Naive thymus-derived CD4-positive, alpha-beta T cell (primary cell): ENCODE measurements around the gene IMP4. TPM values are rescaled to one million over a fixed set of nuclear protein-coding genes. Genes with fewer than 3 reads are reported as not detected.
A peak's percentile ranks its signal among the peaks of the same experiment; 100 is the strongest.

ENCODE experiments used
- ATAC-seq: fragments of 150-1000 bp; cut with Tn5 transposase; 2 replicates; pipeline ENCODE4 v1.10.0; 2021; ENCODE audit warnings: mild to moderate bottlenecking, moderate library complexity
- CTCF ChIA-PET: fragments of 350-600 bp; sonication (Branson Sonifier 250); formaldehyde crosslinking; loops from one replicate; lab custom pipeline; 2021; ENCODE audit warnings: antibody characterized with exemption; lab: Charles Lee
- POLR2A ChIA-PET: fragments of 350-600 bp; sonication (Branson Sonifier 250); formaldehyde crosslinking; loops from one replicate; lab custom pipeline; 2021; ENCODE audit warnings: antibody characterized with exemption, inconsistent platforms; lab: Charles Lee
- DNase-seq, 9 donors: peaks; one replicate each; pipeline versions ENCODE4 v3.0.0 to v3.0.0-alpha.2; 2020 to 2022; ENCODE audit warnings: mixed read lengths in 1 of 9
- H3K27ac ChIP-seq: one replicate; pipeline ENCODE4 v1.7.0; 2013; ENCODE audit warnings: mild to moderate bottlenecking, low read depth, low read length, moderate library complexity
- H3K27me3 ChIP-seq, 2 donors: one replicate each; pipeline ENCODE4 v1.7.0; 2013; ENCODE audit warnings: low read length in 2 of 2, mild to moderate bottlenecking in 2 of 2, moderate library complexity in 2 of 2; ENCODE audit not compliant: control insufficient read depth in 2 of 2, insufficient read depth in 2 of 2
- H3K36me3 ChIP-seq, 3 experiments: 1 replicate in 2 of 3; 2 replicates in 1 of 3; pipeline ENCODE4 v1.7.0; 2013; ENCODE audit warnings: low read length in 3 of 3, mild to moderate bottlenecking in 3 of 3, moderate library complexity in 1 of 3; ENCODE audit not compliant: insufficient read depth in 3 of 3, control insufficient read depth in 2 of 3
- H3K4me1 ChIP-seq, 2 donors: one replicate each; pipeline ENCODE4 v1.7.0; 2013; ENCODE audit warnings: low read length in 2 of 2, mild to moderate bottlenecking in 2 of 2, moderate library complexity in 1 of 2; ENCODE audit not compliant: control insufficient read depth in 2 of 2, insufficient read depth in 2 of 2
- H3K4me3 ChIP-seq: 2 replicates; pipeline ENCODE4 v1.7.0; 2013; ENCODE audit warnings: mild to moderate bottlenecking, low read length
- H3K9me3 ChIP-seq, 3 experiments: 1 replicate in 2 of 3; 2 replicates in 1 of 3; pipeline ENCODE4 v1.7.0; 2013; ENCODE audit warnings: low read length in 3 of 3; ENCODE audit not compliant: control insufficient read depth in 2 of 3
- H3K27ac Mint-ChIP-seq, 9 donors: one replicate each; pipeline ENCODE4 v1.8.0; 2020 to 2022; ENCODE audit warnings: mixed read lengths in 9 of 9, mild to moderate bottlenecking in 8 of 9, moderate library complexity in 5 of 9, inconsistent platforms in 2 of 9
- H3K27me3 Mint-ChIP-seq, 5 donors: one replicate each; pipeline ENCODE4 v1.8.0; 2021 to 2022; ENCODE audit warnings: mixed read lengths in 5 of 5, mild to moderate bottlenecking in 1 of 5
- H3K36me3 Mint-ChIP-seq, 5 donors: one replicate each; pipeline ENCODE4 v1.8.0; 2020 to 2022; ENCODE audit warnings: mixed read lengths in 5 of 5, mild to moderate bottlenecking in 3 of 5, inconsistent platforms in 1 of 5
- H3K4me1 Mint-ChIP-seq, 7 donors: one replicate each; pipeline ENCODE4 v1.8.0; 2020 to 2022; ENCODE audit warnings: mixed read lengths in 7 of 7, mild to moderate bottlenecking in 3 of 7, inconsistent platforms in 1 of 7
- H3K4me3 Mint-ChIP-seq, 10 donors: one replicate each; pipeline ENCODE4 v1.8.0; 2020 to 2022; ENCODE audit warnings: mild to moderate bottlenecking in 10 of 10, mixed read lengths in 10 of 10, moderate library complexity in 6 of 10, inconsistent platforms in 2 of 10
- H3K9me3 Mint-ChIP-seq, 11 donors: one replicate each; pipeline ENCODE4 v1.8.0; 2020 to 2022; ENCODE audit warnings: mixed read lengths in 11 of 11, mild to moderate bottlenecking in 4 of 11, inconsistent platforms in 1 of 11, moderate library complexity in 1 of 11
- intact Hi-C, 2 donors: fragments of 100-400 bp; cut with micrococcal nuclease; formaldehyde crosslinking; loops; one replicate each; pipeline ENCODE4 v1.15.1; 2023
- polyA plus RNA-seq, 2 donors: library from polyadenylated mRNA; unstranded; fragments of 300-500 nt; fragmentation: Illumina TruSeq; gene quantifications; one replicate each; pipeline ENCODE4 v1.2.3, GENCODE V29; 2021
- total RNA-seq, 6 experiments: library from RNA in 5 of 6; stranded (reverse) in 5 of 6; gene quantifications; 1 replicate in 5 of 6; 2 replicates in 1 of 6; pipeline ENCODE4 v1.2.3 and lab custom pipeline; 2021 to 2026

Gene IMP4
- total and polyA plus RNA-seq, 7 experiments from 2014 or later: 69.9 to 88.5 (median 79.3) TPM

- no peak overlapping the region for H3K4me3 ChIP-seq
- H3K36me3 ChIP-seq: peaks cover 0 to 5% (median 0%) of the 10 kb centered on the region in 3 experiments
- H3K4me1 ChIP-seq: peaks cover 23 to 29% of the 10 kb centered on the region in 2 donors
- Mint-ChIP-seq H3K4me3 (peak overlapping the region in 4 of 10 donors; percentile 14 to 74 (median 46)), H3K27ac (peak overlapping the region in 8 of 9 donors; percentile 11 to 85 (median 70)), H3K9me3 (peaks cover 0 to 3% (median 0%) of the 10 kb centered on the region in 11 donors), H3K4me1 (peaks cover 58 to 91% (median 84%) of the 10 kb centered on the region in 7 donors), H3K27me3 (no peaks in the 10 kb centered on the region), H3K36me3 (peaks cover 7 to 43% (median 17%) of the 10 kb centered on the region in 5 donors)
- no peak overlapping the region for H3K27ac ChIP-seq
- no peak for DNase-seq
- no peaks in the 10 kb centered on the region for H3K9me3 ChIP-seq
- ATAC-seq: no peak
- ChIA-PET POLR2A (interaction anchor here (3.8 kb wide), 1 partner anchor 33 kb away, joined by 19 read pairs; the partner anchor contains the start of gene IMP4), CTCF (no interaction called here)
- intact Hi-C loops: loop anchor here (10.0 kb wide), 3 partner anchors 349 to 1119 kb away; partner anchors contain the start of genes PLEKHB2 (in 2 of the 2), GPR148 (in 1 of the 2) and MZT2A (in 1 of the 2)
- H3K27me3 ChIP-seq: no peaks in the 10 kb centered on the region
Measured at GRCh38 chr2:130375291-130376266, 32.9 kb downstream of the IMP4 start.

GRCh38 chr2:130376433-130377293 lies 34.0 kb downstream of the IMP4 start:
- intact Hi-C loops: loop anchor here (10.0 kb wide), 3 partner anchors 348 to 1118 kb away; partner anchors contain the start of genes PLEKHB2 (in 2 of the 2), GPR148 (in 1 of the 2) and MZT2A (in 1 of the 2)
- Histone ChIP-seq H3K9me3 (no peaks in the 10 kb centered on the region), H3K27ac (no peak overlapping the region), H3K4me1 (peaks cover 12 to 19% of the 10 kb centered on the region in 2 donors), H3K4me3 (no peak overlapping the region), H3K36me3 (peaks cover 0 to 8% (median 0%) of the 10 kb centered on the region in 3 experiments), H3K27me3 (no peaks in the 10 kb centered on the region)
- Mint-ChIP-seq H3K36me3 (peaks cover 7 to 43% (median 23%) of the 10 kb centered on the region in 5 donors), H3K4me3 (peak overlapping the region in 2 of 10 donors; percentile 43 to 66), H3K27ac (peak overlapping the region; percentile 11 to 78 (median 43)), H3K4me1 (peaks cover 51 to 82% (median 81%) of the 10 kb centered on the region in 7 donors), H3K27me3 (no peaks in the 10 kb centered on the region), H3K9me3 (peaks cover 0 to 3% (median 0%) of the 10 kb centered on the region in 11 donors)
- ATAC-seq: no peak
- ChIA-PET POLR2A (interaction anchor here (3.8 kb wide), 1 partner anchor 34 kb away, joined by 19 read pairs; the partner anchor contains the start of gene IMP4), CTCF (interaction anchor here (0.8 kb wide), 1 partner anchor 12 kb away, joined by 3 read pairs; no protein-coding TSS in a partner anchor)
- DNase-seq: no peak

- Mint-ChIP-seq H3K9me3 (peaks cover 0 to 3% (median 0%) of the 10 kb centered on the region in 11 donors), H3K4me3 (peak overlapping the region in 2 of 10 donors; percentile 16 to 35), H3K27ac (peak overlapping the region in 8 of 9 donors; percentile 25 to 78 (median 58)), H3K27me3 (no peaks in the 10 kb centered on the region), H3K4me1 (peaks cover 51 to 80% (median 76%) of the 10 kb centered on the region in 7 donors), H3K36me3 (peaks cover 7 to 47% (median 26%) of the 10 kb centered on the region in 5 donors)
- Histone ChIP-seq H3K27me3 (no peaks in the 10 kb centered on the region), H3K4me1 (peaks cover 12 to 19% of the 10 kb centered on the region in 2 donors), H3K36me3 (peaks cover 0 to 8% (median 0%) of the 10 kb centered on the region in 3 experiments), H3K4me3 (no peak overlapping the region), H3K27ac (no peak overlapping the region), H3K9me3 (no peaks in the 10 kb centered on the region)
- intact Hi-C loops: loop anchor here (10.0 kb wide), 3 partner anchors 347 to 1117 kb away; partner anchors contain the start of genes PLEKHB2 (in 2 of the 2), GPR148 (in 1 of the 2) and MZT2A (in 1 of the 2)
- ATAC-seq (no peak), DNase-seq (no peak)
- ChIA-PET CTCF (interaction anchor here (0.8 kb wide), 1 partner anchor 11 kb away, joined by 3 read pairs; no protein-coding TSS in a partner anchor), POLR2A (interaction anchor here (3.8 kb wide), 1 partner anchor 35 kb away, joined by 19 read pairs; the partner anchor contains the start of gene IMP4)
Measured at GRCh38 chr2:130377491-130377890, 34.8 kb downstream of the IMP4 start.

- Histone ChIP-seq H3K9me3 (no peaks in the 10 kb centered on the region), H3K27ac (no peak overlapping the region), H3K4me1 (peaks cover 8 to 13% of the 10 kb centered on the region in 2 donors), H3K27me3 (no peaks in the 10 kb centered on the region), H3K36me3 (peaks cover 0 to 8% (median 0%) of the 10 kb centered on the region in 3 experiments), H3K4me3 (no peak overlapping the region)
- ChIA-PET POLR2A (interaction anchor here (3.8 kb wide), 1 partner anchor 36 kb away, joined by 19 read pairs; the partner anchor contains the start of gene IMP4), CTCF (no interaction called here)
- no peak for ATAC-seq
- Mint-ChIP-seq H3K27ac (peak overlapping the region in 1 of 9 donors; percentile 49), H3K27me3 (no peaks in the 10 kb centered on the region), H3K36me3 (peaks cover 6 to 50% (median 34%) of the 10 kb centered on the region in 5 donors), H3K4me3 (no peak overlapping the region), H3K4me1 (peaks cover 45 to 73% (median 71%) of the 10 kb centered on the region in 7 donors), H3K9me3 (peaks cover 0 to 3% (median 0%) of the 10 kb centered on the region in 11 donors)
- no peak for DNase-seq
- intact Hi-C loops: loop anchor here (10.0 kb wide), 3 partner anchors 346 to 1116 kb away; partner anchors contain the start of genes PLEKHB2 (in 2 of the 2), GPR148 (in 1 of the 2) and MZT2A (in 1 of the 2)
Measured at GRCh38 chr2:130378206-130378897, 35.7 kb downstream of the IMP4 start.

- Mint-ChIP-seq H3K27me3 (no peaks in the 10 kb centered on the region), H3K4me1 (peaks cover 40 to 68% (median 66%) of the 10 kb centered on the region in 7 donors), H3K27ac (peak overlapping the region in 2 of 9 donors; percentile 38 to 49), H3K9me3 (peaks cover 0 to 3% (median 0%) of the 10 kb centered on the region in 11 donors), H3K36me3 (peaks cover 4 to 45% (median 34%) of the 10 kb centered on the region in 5 donors), H3K4me3 (no peak overlapping the region)
- ATAC-seq (no peak), DNase-seq (no peak)
- CTCF ChIA-PET: no interaction called here
- no peak overlapping the region for H3K27ac ChIP-seq
- no peaks in the 10 kb centered on the region for H3K27me3 ChIP-seq
- H3K36me3 ChIP-seq: peaks cover 0 to 8% (median 0%) of the 10 kb centered on the region in 3 experiments
- intact Hi-C loops: loop anchor here (10.0 kb wide), 3 partner anchors 346 to 1116 kb away; partner anchors contain the start of genes PLEKHB2 (in 2 of the 2), GPR148 (in 1 of the 2) and MZT2A (in 1 of the 2)
- H3K9me3 ChIP-seq: no peaks in the 10 kb centered on the region
- H3K4me1 ChIP-seq: peaks cover 8 to 10% of the 10 kb centered on the region in 2 donors
- POLR2A ChIA-PET: interaction anchor here (3.8 kb wide), 1 partner anchor 36 kb away, joined by 19 read pairs; the partner anchor contains the start of gene IMP4
- no peak overlapping the region for H3K4me3 ChIP-seq
Measured at GRCh38 chr2:130378898-130379214, 36.2 kb downstream of the IMP4 start.
